HG02938 (cell line): ENCODE results near the gene L3MBTL1.
A peak's percentile ranks its signal among the peaks of the same experiment; 100 is the strongest.
"Not testable (repeated sequence)": the region's sequence is repeated elsewhere in the genome, so short reads cannot be mapped to it uniquely, and the experiment has no call there.

Source experiments
- ATAC-seq: cut with Tn5 transposase; IDR thresholded peaks from one replicate; pipeline ENCODE4 v1.9.1; 2021; ENCODE audit warnings: mild to moderate bottlenecking, moderate library complexity; ENCODE audit not compliant: unreplicated experiment

L3MBTL1 gene

GRCh38 chr20:43502021-43502420, 5.5 kb upstream of the L3MBTL1 start:
- ATAC-seq = not testable (repeated sequence)

GRCh38 chr20:43506238-43506637, 1.3 kb upstream of the L3MBTL1 start:
- no peak for ATAC-seq

GRCh38 chr20:43508106-43508505, 609 bp downstream of the L3MBTL1 start:
- ATAC-seq = no peak

GRCh38 chr20:43508604-43509040, 1.1 kb downstream of the L3MBTL1 start:
- ATAC-seq = no peak

GRCh38 chr20:43511879-43512278, 4.4 kb downstream of the L3MBTL1 start:
- no peak for ATAC-seq

- ATAC-seq = no peak
Measured at GRCh38 chr20:43513372-43513930, 6.0 kb downstream of the L3MBTL1 start.

GRCh38 chr20:43513931-43514647, 6.6 kb downstream of the L3MBTL1 start:
- peak; percentile 78 for ATAC-seq

GRCh38 chr20:43514648-43514999, 7.1 kb downstream of the L3MBTL1 start:
- ATAC-seq = peak; percentile 18

GRCh38 chr20:43515628-43516027, 8.1 kb downstream of the L3MBTL1 start:
- ATAC-seq = no peak

GRCh38 chr20:43516251-43516824, 8.8 kb downstream of the L3MBTL1 start:
- ATAC-seq = no peak

- no peak for ATAC-seq
Measured at GRCh38 chr20:43520074-43520630, 12.7 kb downstream of the L3MBTL1 start.

GRCh38 chr20:43525021-43525420, 17.5 kb downstream of the L3MBTL1 start:
- no peak for ATAC-seq

GRCh38 chr20:43528258-43528875, 20.9 kb downstream of the L3MBTL1 start:
- no peak for ATAC-seq

GRCh38 chr20:43529051-43529450, 21.6 kb downstream of the L3MBTL1 start:
- ATAC-seq = no peak

GRCh38 chr20:43529457-43530153, 22.1 kb downstream of the L3MBTL1 start:
- no peak for ATAC-seq

GRCh38 chr20:43530321-43531090, 23.0 kb downstream of the L3MBTL1 start:
- no peak for ATAC-seq

- no peak for ATAC-seq
Measured at GRCh38 chr20:43531091-43531443, 23.6 kb downstream of the L3MBTL1 start.

GRCh38 chr20:43532416-43533055, 25.0 kb downstream of the L3MBTL1 start:
- ATAC-seq = no peak

- no peak for ATAC-seq
Measured at GRCh38 chr20:43533060-43533459, 25.6 kb downstream of the L3MBTL1 start.

GRCh38 chr20:43534016-43534415, 26.5 kb downstream of the L3MBTL1 start:
- no peak for ATAC-seq
